GM23338 (cell line): ENCODE data around the gene PHF1. TPM values are rescaled to one million over a fixed set of nuclear protein-coding genes. Genes with fewer than 3 reads are reported as not detected.

Source experiments
- ATAC-seq: fragments of 200-7000 bp; cut with Tn5 transposase; 3 replicates; pipeline ENCODE4 v1.9.1; 2020
- DNase-seq: peaks from one replicate; pipeline ENCODE4 v3.0.0-alpha.2; 2015; ENCODE audit warnings: low spot score
- H2AFZ ChIP-seq: fragments of 200-600 bp; sonication (generic); 2 replicates; pipeline ENCODE4 v1.8.0; 2016; ENCODE audit warnings: antibody characterized with exemption, mild to moderate bottlenecking, moderate library complexity
- H3F3A ChIP-seq: fragments of 200-600 bp; sonication (generic); replicated peaks from 2 replicates; pipeline ENCODE4 v1.8.0; 2017; ENCODE audit warnings: antibody characterized with exemption, mixed run types, low read depth
- H3K27ac ChIP-seq: fragments of 200-600 bp; sonication (generic); 2 replicates; pipeline ENCODE4 v1.6.1; 2016; ENCODE audit warnings: low read depth
- H3K27me3 ChIP-seq: fragments of 200-600 bp; sonication (generic); 2 replicates; pipeline ENCODE4 v1.8.0; 2016; ENCODE audit warnings: mild to moderate bottlenecking, mixed run types, moderate library complexity; ENCODE audit not compliant: insufficient read depth
- H3K36me3 ChIP-seq: fragments of 200-600 bp; sonication (generic); 2 replicates; pipeline ENCODE4 v1.8.0; 2016; ENCODE audit warnings: mild to moderate bottlenecking; ENCODE audit not compliant: insufficient read depth
- H3K4me1 ChIP-seq: fragments of 200-600 bp; sonication (generic); 2 replicates; pipeline ENCODE4 v1.8.0; 2016; ENCODE audit warnings: mild to moderate bottlenecking, moderate library complexity; ENCODE audit not compliant: insufficient read depth
- H3K4me2 ChIP-seq: fragments of 200-600 bp; sonication (generic); 2 replicates; pipeline ENCODE4 v1.7.1; 2017; ENCODE audit warnings: mixed run types
- H3K4me3 ChIP-seq: fragments of 200-600 bp; sonication (generic); 2 replicates; pipeline ENCODE4 v1.6.1; 2016; ENCODE audit warnings: mixed run types
- H3K79me2 ChIP-seq: fragments of 200-600 bp; sonication (generic); replicated peaks from 2 replicates; pipeline ENCODE4 v1.8.0; 2017; ENCODE audit warnings: mild to moderate bottlenecking; ENCODE audit not compliant: insufficient read depth
- H3K9me2 ChIP-seq: fragments of 200-600 bp; sonication (generic); 2 replicates; pipeline ENCODE4 v1.8.0; 2017; ENCODE audit not compliant: insufficient read depth
- H4K20me1 ChIP-seq: fragments of 200-600 bp; sonication (generic); replicated peaks from 2 replicates; pipeline ENCODE4 v1.8.0; 2017; ENCODE audit warnings: mild to moderate bottlenecking; ENCODE audit not compliant: insufficient read depth
- H3K27ac Mint-ChIP-seq: 2 replicates; pipeline ENCODE4 v1.8.0; 2020; ENCODE audit warnings: inconsistent platforms, mild to moderate bottlenecking, moderate library complexity, mixed read lengths
- H3K27me3 Mint-ChIP-seq: 3 replicates; pipeline ENCODE4 v1.8.0; 2022; ENCODE audit warnings: low read depth, mild to moderate bottlenecking, moderate library complexity, mixed read lengths, inconsistent platforms; ENCODE audit not compliant: insufficient read depth, poor library complexity
- H3K36me3 Mint-ChIP-seq: 3 replicates; pipeline ENCODE4 v1.8.0; 2021; ENCODE audit warnings: low read depth, mild to moderate bottlenecking, inconsistent platforms, moderate library complexity, mixed read lengths
- H3K4me1 Mint-ChIP-seq: 3 replicates; pipeline ENCODE4 v1.8.0; 2020; ENCODE audit warnings: mild to moderate bottlenecking, inconsistent platforms, mixed read lengths
- H3K4me3 Mint-ChIP-seq: 3 replicates; pipeline ENCODE4 v1.8.0; 2021; ENCODE audit warnings: moderate library complexity, mild to moderate bottlenecking, inconsistent platforms, mixed read lengths
- H3K9me3 Mint-ChIP-seq: 3 replicates; pipeline ENCODE4 v1.8.0; 2020; ENCODE audit warnings: moderate library complexity, mild to moderate bottlenecking, inconsistent platforms, mixed read lengths
- CREB1 ChIP-seq: fragments of 250-450 bp; sonication (Bioruptor Pico); IDR thresholded peaks from 2 replicates; pipeline ENCODE4 v1.5.0; 2020; ENCODE audit warnings: low read depth, mild to moderate bottlenecking, moderate library complexity
- CTCF ChIP-seq, 2 experiments: fragments of 200-600 bp in 1 of 2; sonication (generic) in 1 of 2; conservative IDR thresholded peaks; 2 replicates each; pipeline versions ENCODE4 v1.5.1 to v1.6.1; 2016 to 2017; ENCODE audit warnings: antibody characterized with exemption in 2 of 2, low read depth in 2 of 2, mild to moderate bottlenecking in 2 of 2, moderate library complexity in 1 of 2
- ETS1 ChIP-seq: IDR thresholded peaks from 2 replicates; pipeline ENCODE4 v1.6.1; 2016; ENCODE audit warnings: antibody characterized with exemption
- EZH2 ChIP-seq: fragments of 200-600 bp; sonication (generic); IDR thresholded peaks from one replicate; pipeline ENCODE4 v1.8.0; 2017; ENCODE audit warnings: antibody characterized with exemption, mild to moderate bottlenecking, low read depth; ENCODE audit not compliant: unreplicated experiment
- EZH2phosphoT487 ChIP-seq: fragments of 200-600 bp; sonication (generic); IDR thresholded peaks from one replicate; pipeline ENCODE4 v1.8.1; 2018; ENCODE audit warnings: antibody characterized with exemption; ENCODE audit not compliant: unreplicated experiment
- JUNB ChIP-seq: IDR thresholded peaks from one replicate; pipeline ENCODE4 v1.6.1; 2016; ENCODE audit warnings: antibody characterized with exemption; ENCODE audit not compliant: unreplicated experiment
- NANOG ChIP-seq: IDR thresholded peaks from 2 replicates; pipeline ENCODE4 v1.6.1; 2016; ENCODE audit warnings: antibody characterized with exemption, borderline replicate concordance
- POLR2AphosphoS5 ChIP-seq: IDR thresholded peaks from 2 replicates; pipeline ENCODE4 v1.6.1; 2016; ENCODE audit warnings: antibody characterized with exemption, low read depth
- REST ChIP-seq: IDR thresholded peaks from one replicate; pipeline ENCODE4 v1.6.1; 2018; ENCODE audit warnings: antibody characterized with exemption; ENCODE audit not compliant: unreplicated experiment
- STAT1 ChIP-seq: IDR thresholded peaks from one replicate; pipeline ENCODE4 v1.6.1; 2016; ENCODE audit warnings: antibody characterized with exemption; ENCODE audit not compliant: unreplicated experiment
- ZNF331 ChIP-seq: fragments of 250-450 bp; sonication (Bioruptor Pico); IDR thresholded peaks from 2 replicates; pipeline ENCODE4 v1.5.0; 2020; ENCODE audit warnings: low read depth, mild to moderate bottlenecking, moderate library complexity
- polyA plus RNA-seq: library from polyadenylated mRNA; unstranded; fragments of >200 nt; fragmentation: Nextera tagmentation; extraction: Ambion mirVana; gene quantifications from 2 replicates; pipeline ENCODE4 v1.2.1, GENCODE V29; 2016
- total RNA-seq: library from RNA; depleted of rRNA; stranded (reverse); fragments of >200 nt; shearing (Covaris generic); gene quantifications from 2 replicates; pipeline ENCODE4 v1.2.3, GENCODE V29; 2014

PHF1 gene
- total and polyA plus RNA-seq, 2 experiments from 2014 or later: 29.4 to 46.7 TPM

- TF ChIP-seq REST: no peak
- TF ChIP-seq ETS1: no peak
- no peak for TF ChIP-seq EZH2
- TF ChIP-seq CTCF (conservative IDR thresholded peaks at IDR 0.05; ENCODE audit: low read depth in 2 of 2): no peak
- no peak for TF ChIP-seq CREB1 (CRISPR knock-in tag)
- no peak for TF ChIP-seq NANOG
- no peak for TF ChIP-seq EZH2phosphoT487
- no peak for TF ChIP-seq STAT1
- TF ChIP-seq POLR2AphosphoS5: no peak
- TF ChIP-seq ZNF331 (CRISPR knock-in tag): no peak
Measured at GRCh38 chr6:33430334-33430733, 19.5 kb downstream of the PHF1 start (continued).

GRCh38 chr6:33430991-33431879, 20.4 kb downstream of the PHF1 start:
- peak overlapping the region; percentile 90 for H3K4me2 ChIP-seq
- no peaks in the 10 kb centered on the region for H3K9me2 ChIP-seq
- peak overlapping the region; percentile 90 for H3K27ac Mint-ChIP-seq
- peaks cover 60% of the 10 kb centered on the region for H3K4me1 ChIP-seq
- H4K20me1 ChIP-seq: no peaks in the 10 kb centered on the region; the same call in 1 of the 2 replicates
- peak; percentile 50 for ATAC-seq
- no peaks in the 10 kb centered on the region for H3K9me3 Mint-ChIP-seq
- H2AFZ ChIP-seq: no peak overlapping the region
- H3K27me3 ChIP-seq: no peaks in the 10 kb centered on the region
- peaks cover 40% of the 10 kb centered on the region for H3K36me3 Mint-ChIP-seq
- H3K4me1 Mint-ChIP-seq: peaks cover 65% of the 10 kb centered on the region
- peak; percentile 97 for DNase-seq
- peaks cover 28% of the 10 kb centered on the region for H3K27me3 Mint-ChIP-seq
- peak overlapping the region; percentile 100 for H3K27ac ChIP-seq
- H3K79me2 ChIP-seq: peaks cover 67% of the 10 kb centered on the region
- H3F3A ChIP-seq: peaks cover 25% of the 10 kb centered on the region
- peak overlapping the region; percentile 80 for H3K4me3 Mint-ChIP-seq
- H3K4me3 ChIP-seq: peak overlapping the region; percentile 64
- H3K36me3 ChIP-seq: peaks cover 15% of the 10 kb centered on the region
- TF ChIP-seq STAT1 (no peak), POLR2AphosphoS5 (peak; percentile 27; the same call in 1 of the 2 replicates), NANOG (no peak), EZH2 (no peak), CREB1 (CRISPR knock-in tag) (peak; percentile 6; the same call in 1 of the 2 replicates), JUNB (no peak), EZH2phosphoT487 (no peak), REST (peak; percentile 38), CTCF (conservative IDR thresholded peaks at IDR 0.05; ENCODE audit: low read depth in 2 of 2) (no peak), ZNF331 (CRISPR knock-in tag) (no peak)
